ENCODE results near the gene WDR44. TPM values are rescaled to one million over a fixed set of nuclear protein-coding genes. Genes with fewer than 3 reads are reported as not detected.
A peak's percentile ranks its signal among the peaks of the same experiment; 100 is the strongest.

Gene WDR44
- total and polyA plus RNA-seq, 2 donors (not counting 1 experiment from before 2014, with no cell fraction given) = 4.1 to 24.4 TPM

DNA sequence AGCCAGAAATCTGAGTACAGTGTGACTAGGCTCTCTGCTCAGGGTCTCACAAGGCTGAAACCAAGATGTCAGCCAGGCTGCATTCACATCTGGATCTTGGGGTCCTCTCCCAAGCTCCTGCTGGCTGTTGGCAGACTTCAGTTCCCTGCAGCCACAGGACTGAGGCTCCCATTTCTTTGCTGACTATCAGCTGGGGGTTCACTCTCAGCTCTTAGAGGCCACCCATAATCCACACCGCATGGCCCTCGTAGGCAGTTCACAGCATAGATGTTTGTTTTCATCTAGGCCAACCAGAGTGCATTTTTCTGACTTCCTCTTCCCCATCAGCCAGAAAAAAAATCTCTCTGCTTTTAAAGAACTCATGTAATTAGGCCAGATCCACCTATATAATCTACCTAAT is 8.2 kb upstream of the WDR44 start:
- H3K9ac ChIP-seq (ENCODE audit: low read length) = no peak overlapping the region
- no peaks in the 10 kb centered on the region for H3K9me3 ChIP-seq (ENCODE audit: control extremely low read depth in 1 of 3, control insufficient read depth in 2 of 3, insufficient read depth in 1 of 3, low read length in 2 of 3)
- Mint-ChIP-seq H3K9me3 (ENCODE audit: insufficient read depth) (no peaks in the 10 kb centered on the region), H3K4me1 (no peaks in the 10 kb centered on the region), H3K4me3 (no peak overlapping the region), H3K27me3 (no peaks in the 10 kb centered on the region), H3K27ac (no peak overlapping the region)
- WGBS (ENCODE audit: insufficient coverage) = no CpG with 5 or more reads among the region's 2 CpGs
- POLR2A ChIA-PET = no interaction called here
- H3K4me2 ChIP-seq (replicated peaks; ENCODE audit: low read depth, low read length, poor library complexity, severe bottlenecking) = no peak overlapping the region
- intact Hi-C loops (cut with micrococcal nuclease) = no loop called here
- H3K36me3 ChIP-seq (replicated peaks in 1 of 2; ENCODE audit: control extremely low read depth in 1 of 2, control insufficient read depth in 1 of 2, extremely low read depth in 1 of 2, insufficient read depth in 2 of 2, low read length in 1 of 2) = no peaks in the 10 kb centered on the region
- no peaks in the 10 kb centered on the region for H3K4me1 ChIP-seq (ENCODE audit: control insufficient read depth in 2 of 2, insufficient read depth in 2 of 2, low read length in 2 of 2)
- no peak for ATAC-seq (ENCODE audit: low read depth)
- no peak overlapping the region for H3K4me3 ChIP-seq (ENCODE audit: control extremely low read depth in 1 of 5, extremely low read depth in 1 of 5, insufficient read depth in 1 of 5, low read depth in 2 of 5, low read length in 4 of 5)
- H3K27me3 ChIP-seq (replicated peaks in 1 of 4; ENCODE audit: control extremely low read depth in 1 of 4, control insufficient read depth in 3 of 4, insufficient read depth in 4 of 4, low read length in 3 of 4) = no peaks in the 10 kb centered on the region
- CTCF ChIA-PET = no interaction called here
- TF ChIP-seq EZH2 (IDR thresholded peaks at IDR 0.05; ENCODE audit: borderline replicate concordance, insufficient read depth, low read depth, low read length, poor library complexity, severe bottlenecking) = no peak
- TF ChIP-seq, protein P1, sequence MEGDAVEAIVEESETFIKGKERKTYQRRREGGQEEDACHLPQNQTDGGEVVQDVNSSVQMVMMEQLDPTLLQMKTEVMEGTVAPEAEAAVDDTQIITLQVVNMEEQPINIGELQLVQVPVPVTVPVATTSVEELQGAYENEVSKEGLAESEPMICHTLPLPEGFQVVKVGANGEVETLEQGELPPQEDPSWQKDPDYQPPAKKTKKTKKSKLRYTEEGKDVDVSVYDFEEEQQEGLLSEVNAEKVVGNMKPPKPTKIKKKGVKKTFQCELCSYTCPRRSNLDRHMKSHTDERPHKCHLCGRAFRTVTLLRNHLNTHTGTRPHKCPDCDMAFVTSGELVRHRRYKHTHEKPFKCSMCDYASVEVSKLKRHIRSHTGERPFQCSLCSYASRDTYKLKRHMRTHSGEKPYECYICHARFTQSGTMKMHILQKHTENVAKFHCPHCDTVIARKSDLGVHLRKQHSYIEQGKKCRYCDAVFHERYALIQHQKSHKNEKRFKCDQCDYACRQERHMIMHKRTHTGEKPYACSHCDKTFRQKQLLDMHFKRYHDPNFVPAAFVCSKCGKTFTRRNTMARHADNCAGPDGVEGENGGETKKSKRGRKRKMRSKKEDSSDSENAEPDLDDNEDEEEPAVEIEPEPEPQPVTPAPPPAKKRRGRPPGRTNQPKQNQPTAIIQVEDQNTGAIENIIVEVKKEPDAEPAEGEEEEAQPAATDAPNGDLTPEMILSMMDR (IDR thresholded peaks at IDR 0.05) = no peak
- H3K27ac ChIP-seq (ENCODE audit: low read length in 2 of 2) = no peak overlapping the region
- H2AFZ ChIP-seq (ENCODE audit: insufficient read depth, low read depth, low read length, poor library complexity, severe bottlenecking) = peak overlapping the region; percentile 32
- no peaks in the 10 kb centered on the region for H3K79me2 ChIP-seq (ENCODE audit: control insufficient read depth, insufficient read depth, low read length)
- H4K20me1 ChIP-seq (ENCODE audit: control insufficient read depth, insufficient read depth, low read length, poor library complexity, severe bottlenecking) = no peaks in the 10 kb centered on the region
- no peak for DNase-seq

DNA sequence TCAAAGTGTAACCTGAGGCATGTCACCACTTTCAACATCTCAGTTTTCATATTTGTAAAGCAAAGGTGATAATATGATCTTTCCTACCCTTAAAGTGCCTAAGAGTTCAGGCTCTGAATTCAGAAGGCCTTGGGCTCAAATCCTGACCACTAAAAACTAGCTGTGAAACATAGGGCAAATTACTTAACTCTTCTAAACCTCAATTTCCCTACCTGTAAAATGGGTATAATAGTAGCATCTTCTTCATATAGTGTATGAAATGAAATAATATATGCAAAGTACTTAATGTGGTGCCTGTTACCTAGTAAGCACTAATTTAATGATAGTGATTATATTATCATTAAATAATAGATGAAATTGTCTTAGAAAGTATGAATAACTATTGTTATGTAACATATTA is 7.0 kb upstream of the WDR44 start:
- Mint-ChIP-seq H3K4me3 (no peak overlapping the region), H3K9me3 (ENCODE audit: insufficient read depth) (no peaks in the 10 kb centered on the region), H3K27me3 (no peaks in the 10 kb centered on the region), H3K4me1 (no peaks in the 10 kb centered on the region), H3K27ac (no peak overlapping the region)
- no peaks in the 10 kb centered on the region for H3K27me3 ChIP-seq (replicated peaks in 1 of 4; ENCODE audit: control extremely low read depth in 1 of 4, control insufficient read depth in 3 of 4, insufficient read depth in 4 of 4, low read length in 3 of 4)
- TF ChIP-seq EZH2 (IDR thresholded peaks at IDR 0.05; ENCODE audit: borderline replicate concordance, insufficient read depth, low read depth, low read length, poor library complexity, severe bottlenecking) = no peak
- TF ChIP-seq, protein P1 (IDR thresholded peaks at IDR 0.05) = no peak
- no peak overlapping the region for H3K9ac ChIP-seq (ENCODE audit: low read length)
- H3K4me3 ChIP-seq (ENCODE audit: control extremely low read depth in 1 of 5, extremely low read depth in 1 of 5, insufficient read depth in 1 of 5, low read depth in 2 of 5, low read length in 4 of 5) = no peak overlapping the region
- no peaks in the 10 kb centered on the region for H3K9me3 ChIP-seq (ENCODE audit: control extremely low read depth in 1 of 3, control insufficient read depth in 2 of 3, insufficient read depth in 1 of 3, low read length in 2 of 3)
- ChIA-PET CTCF (no interaction called here), POLR2A (no interaction called here)
- intact Hi-C loops (cut with micrococcal nuclease) = no loop called here
- no peak overlapping the region for H3K4me2 ChIP-seq (replicated peaks; ENCODE audit: low read depth, low read length, poor library complexity, severe bottlenecking)
- H2AFZ ChIP-seq (ENCODE audit: insufficient read depth, low read depth, low read length, poor library complexity, severe bottlenecking) = no peak overlapping the region
- ATAC-seq (ENCODE audit: low read depth) = no peak
- H4K20me1 ChIP-seq (ENCODE audit: control insufficient read depth, insufficient read depth, low read length, poor library complexity, severe bottlenecking) = no peaks in the 10 kb centered on the region
- H3K4me1 ChIP-seq (ENCODE audit: control insufficient read depth in 2 of 2, insufficient read depth in 2 of 2, low read length in 2 of 2) = no peaks in the 10 kb centered on the region
- no peak overlapping the region for H3K27ac ChIP-seq (ENCODE audit: low read length in 2 of 2)
- DNase-seq = no peak
- H3K79me2 ChIP-seq (ENCODE audit: control insufficient read depth, insufficient read depth, low read length) = no peaks in the 10 kb centered on the region
- H3K36me3 ChIP-seq (replicated peaks in 1 of 2; ENCODE audit: control extremely low read depth in 1 of 2, control insufficient read depth in 1 of 2, extremely low read depth in 1 of 2, insufficient read depth in 2 of 2, low read length in 1 of 2) = no peaks in the 10 kb centered on the region
